Naive B cell (primary cell): Measurements from ENCODE around the gene TNIK. TPM values are rescaled to one million over a fixed set of nuclear protein-coding genes. Genes with fewer than 3 reads are reported as not detected.

Experiments used
- ATAC-seq, 2 donors: fragments of 150-1000 bp; cut with Tn5 transposase; 2 replicates each; pipeline ENCODE4 v1.10.0; 2021; ENCODE audit warnings: low read depth in 2 of 2, mild to moderate bottlenecking in 2 of 2, moderate library complexity in 2 of 2
- DNase-seq: peaks from one replicate; pipeline ENCODE4 v3.0.0; 2022
- H3K27ac Mint-ChIP-seq, 6 donors: one replicate each; pipeline ENCODE4 v1.8.0; 2020 to 2022; ENCODE audit warnings: mild to moderate bottlenecking in 6 of 6, mixed read lengths in 6 of 6, moderate library complexity in 5 of 6, inconsistent platforms in 2 of 6
- H3K27me3 Mint-ChIP-seq, 3 donors: one replicate each; pipeline ENCODE4 v1.8.0; 2021 to 2022; ENCODE audit warnings: mixed read lengths in 3 of 3, mild to moderate bottlenecking in 1 of 3
- H3K36me3 Mint-ChIP-seq, 2 donors: one replicate each; pipeline ENCODE4 v1.8.0; 2020 to 2022; ENCODE audit warnings: mixed read lengths in 2 of 2, inconsistent platforms in 1 of 2, mild to moderate bottlenecking in 1 of 2
- H3K4me1 Mint-ChIP-seq, 3 donors: one replicate each; pipeline ENCODE4 v1.8.0; 2020 to 2022; ENCODE audit warnings: mixed read lengths in 3 of 3, inconsistent platforms in 1 of 3, mild to moderate bottlenecking in 1 of 3, moderate library complexity in 1 of 3
- H3K4me3 Mint-ChIP-seq, 8 donors: one replicate each; pipeline ENCODE4 v1.8.0; 2020 to 2022; ENCODE audit warnings: mild to moderate bottlenecking in 8 of 8, mixed read lengths in 8 of 8, moderate library complexity in 8 of 8, inconsistent platforms in 2 of 8
- H3K9me3 Mint-ChIP-seq, 7 donors: one replicate each; pipeline ENCODE4 v1.8.0; 2020 to 2022; ENCODE audit warnings: mixed read lengths in 7 of 7, mild to moderate bottlenecking in 5 of 7, inconsistent platforms in 2 of 7, moderate library complexity in 1 of 7
- polyA plus RNA-seq, 6 donors: library from polyadenylated mRNA; unstranded; fragments of 300-500 nt; fragmentation: Illumina TruSeq; gene quantifications; one replicate each; pipeline ENCODE4 v1.2.3, GENCODE V29; 2021; ENCODE audit warnings: low read depth in 6 of 6

TNIK gene
- polyA plus RNA-seq, 6 donors from 2014 or later: 0.58 to 1.8 (median 1.1) TPM; not detected in 1

- Mint-ChIP-seq H3K36me3 (no peaks in the 10 kb centered on the region), H3K4me1 (peaks cover 0 to 5% (median 0%) of the 10 kb centered on the region in 3 donors), H3K27me3 (no peaks in the 10 kb centered on the region), H3K27ac (no peak overlapping the region), H3K9me3 (peaks cover 0 to 2% (median 0%) of the 10 kb centered on the region in 7 donors), H3K4me3 (no peak overlapping the region)
- ATAC-seq (no peak), DNase-seq (no peak)
Measured at GRCh38 chr3:171262431-171262830, 197.8 kb downstream of the TNIK start.

DNA sequence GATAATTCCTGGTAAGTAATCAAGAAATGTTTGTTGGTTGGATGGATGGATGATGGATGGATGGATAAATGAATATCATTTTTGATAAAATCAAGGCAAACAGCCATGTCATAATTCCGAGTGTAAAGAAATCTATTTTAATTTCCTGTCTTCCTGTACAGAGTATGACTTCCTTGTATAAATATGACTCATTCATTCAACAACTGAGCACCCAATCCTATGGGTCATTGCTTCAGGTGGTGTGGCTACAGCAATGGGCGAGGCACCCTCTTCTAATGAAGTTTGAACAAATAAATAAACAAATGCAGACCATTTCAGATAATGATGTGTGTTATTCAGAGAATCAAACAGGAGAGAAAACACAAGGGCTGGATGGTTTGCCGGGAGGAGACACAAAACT lies 198.7 kb downstream of the TNIK start:
- H3K4me1 Mint-ChIP-seq: peaks cover 0 to 5% (median 0%) of the 10 kb centered on the region in 3 donors
- H3K36me3 Mint-ChIP-seq: no peaks in the 10 kb centered on the region
- no peak overlapping the region for H3K4me3 Mint-ChIP-seq
- DNase-seq (no peak), ATAC-seq (no peak)
- H3K27ac Mint-ChIP-seq: no peak overlapping the region
- H3K27me3 Mint-ChIP-seq: no peaks in the 10 kb centered on the region
- H3K9me3 Mint-ChIP-seq: peaks cover 0 to 2% (median 0%) of the 10 kb centered on the region in 7 donors

- peaks cover 0 to 5% (median 0%) of the 10 kb centered on the region in 3 donors for H3K4me1 Mint-ChIP-seq
- H3K9me3 Mint-ChIP-seq: peaks cover 0 to 4% (median 0%) of the 10 kb centered on the region in 7 donors
- no peaks in the 10 kb centered on the region for H3K36me3 Mint-ChIP-seq
- H3K4me3 Mint-ChIP-seq: no peak overlapping the region
- H3K27ac Mint-ChIP-seq: no peak overlapping the region
- DNase-seq (no peak), ATAC-seq (no peak)
- H3K27me3 Mint-ChIP-seq: no peaks in the 10 kb centered on the region
Measured at GRCh38 chr3:171260899-171261298, 199.3 kb downstream of the TNIK start.

- H3K27ac Mint-ChIP-seq: no peak overlapping the region
- ATAC-seq: no peak
Measured at GRCh38 chr3:171260466-171260865, 199.7 kb downstream of the TNIK start.

DNA sequence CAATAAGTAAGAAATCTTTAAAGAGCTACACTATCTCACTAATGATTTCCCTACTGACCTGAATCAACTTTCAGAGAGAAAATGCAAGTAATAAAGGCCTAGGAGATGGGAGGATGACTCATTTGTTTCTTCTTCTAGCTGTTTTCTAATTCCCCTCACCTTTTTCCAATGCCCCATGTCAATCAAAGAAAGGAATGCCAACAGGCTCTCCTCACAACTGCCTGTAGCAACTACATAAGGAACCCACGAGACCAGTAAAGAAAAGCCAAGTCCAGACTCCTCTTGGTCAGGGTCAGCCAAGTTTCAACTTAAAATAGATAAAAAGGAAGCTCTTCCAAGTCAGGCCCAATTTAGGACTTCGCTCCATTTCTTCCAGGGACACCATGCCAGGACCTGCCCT lies 201.9 kb downstream of the TNIK start:
- no peak for ATAC-seq
- Mint-ChIP-seq H3K27me3 (no peaks in the 10 kb centered on the region), H3K4me1 (peaks cover 5 to 17% (median 16%) of the 10 kb centered on the region in 3 donors), H3K27ac (peak overlapping the region in 1 of 6 donors; percentile 70), H3K36me3 (no peaks in the 10 kb centered on the region), H3K9me3 (peaks cover 0 to 4% (median 0%) of the 10 kb centered on the region in 7 donors), H3K4me3 (no peak overlapping the region)
- no peak for DNase-seq

More at GRCh38 chr3:171260466-171260865, 199.7 kb downstream of the TNIK start:
- H3K27me3 Mint-ChIP-seq: no peaks in the 10 kb centered on the region
- H3K4me3 Mint-ChIP-seq: no peak overlapping the region
- peaks cover 0 to 4% (median 0%) of the 10 kb centered on the region in 7 donors for H3K9me3 Mint-ChIP-seq
- H3K4me1 Mint-ChIP-seq: peaks cover 3 to 5% (median 4%) of the 10 kb centered on the region in 3 donors
- no peak for DNase-seq
- H3K36me3 Mint-ChIP-seq: no peaks in the 10 kb centered on the region

DNA sequence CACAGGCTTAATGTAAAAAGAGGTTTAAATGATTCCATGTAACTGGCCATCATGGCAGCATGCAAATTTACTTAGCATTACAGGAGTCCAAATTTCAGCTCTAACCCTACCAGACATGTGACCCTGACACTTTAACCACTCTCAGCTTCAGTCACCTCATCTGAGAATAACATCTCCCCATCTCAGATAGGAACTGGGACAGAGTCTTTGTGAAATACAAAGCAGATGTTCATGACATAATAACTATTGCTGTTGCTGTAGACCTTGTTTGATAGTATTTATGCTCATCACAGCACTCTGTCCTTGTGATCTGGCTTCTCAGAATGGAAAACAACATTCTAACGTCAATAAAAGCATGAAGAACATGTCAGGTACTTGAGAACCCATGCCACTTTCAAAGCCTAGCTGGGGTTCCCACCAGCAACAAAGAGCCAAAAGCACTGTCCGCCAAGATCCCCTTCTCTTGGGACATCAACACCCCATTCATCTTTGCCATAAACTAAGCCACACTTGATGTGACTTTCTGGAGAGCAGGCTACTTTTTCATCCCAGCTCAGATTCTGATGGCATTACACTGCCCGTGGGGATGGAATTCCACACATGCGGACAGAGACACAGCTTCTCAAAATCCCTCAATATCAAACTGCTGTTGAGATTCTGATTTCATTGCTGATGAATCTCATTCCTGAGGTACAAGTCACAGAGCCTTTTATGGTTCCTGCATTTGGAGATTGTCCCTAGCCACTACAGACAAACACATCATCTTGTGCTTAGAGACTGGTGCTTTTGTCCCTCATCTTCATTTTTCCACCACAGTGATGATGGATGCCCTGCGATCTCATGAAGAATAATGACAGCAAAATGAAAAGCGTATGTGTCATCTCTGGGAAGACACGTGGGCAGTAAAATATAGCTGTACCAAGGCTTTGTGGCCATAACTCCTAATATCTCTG lies 202.7 kb downstream of the TNIK start:
- no peak overlapping the region for H3K4me3 Mint-ChIP-seq
- peaks cover 5 to 17% (median 16%) of the 10 kb centered on the region in 3 donors for H3K4me1 Mint-ChIP-seq
- H3K36me3 Mint-ChIP-seq: no peaks in the 10 kb centered on the region
- H3K9me3 Mint-ChIP-seq: peaks cover 0 to 4% (median 0%) of the 10 kb centered on the region in 7 donors
- H3K27ac Mint-ChIP-seq: no peak overlapping the region
- DNase-seq: no peak
- no peaks in the 10 kb centered on the region for H3K27me3 Mint-ChIP-seq
- no peak for ATAC-seq

GRCh38 chr3:171256445-171257250 lies 203.6 kb downstream of the TNIK start:
- Mint-ChIP-seq H3K36me3 (no peaks in the 10 kb centered on the region), H3K4me3 (no peak overlapping the region), H3K9me3 (peaks cover 0 to 4% (median 0%) of the 10 kb centered on the region in 7 donors), H3K27ac (peak overlapping the region in 2 of 6 donors; percentile 55 to 80), H3K27me3 (no peaks in the 10 kb centered on the region), H3K4me1 (peaks cover 5 to 17% (median 16%) of the 10 kb centered on the region in 3 donors)
- ATAC-seq (no peak), DNase-seq (no peak)

GRCh38 chr3:171255236-171255806 lies 204.9 kb downstream of the TNIK start:
- H3K4me3 Mint-ChIP-seq: peak overlapping the region in 2 of 8 donors; percentile 22 to 38
- DNase-seq: no peak
- ATAC-seq: peak in 1 of 2 donors; percentile 20
- H3K27ac Mint-ChIP-seq: peak overlapping the region; percentile 21 to 84 (median 64)
- H3K36me3 Mint-ChIP-seq: no peaks in the 10 kb centered on the region
- H3K27me3 Mint-ChIP-seq: no peaks in the 10 kb centered on the region
- peaks cover 0 to 4% (median 0%) of the 10 kb centered on the region in 7 donors for H3K9me3 Mint-ChIP-seq
- H3K4me1 Mint-ChIP-seq: peaks cover 0 to 17% (median 16%) of the 10 kb centered on the region in 3 donors

DNA sequence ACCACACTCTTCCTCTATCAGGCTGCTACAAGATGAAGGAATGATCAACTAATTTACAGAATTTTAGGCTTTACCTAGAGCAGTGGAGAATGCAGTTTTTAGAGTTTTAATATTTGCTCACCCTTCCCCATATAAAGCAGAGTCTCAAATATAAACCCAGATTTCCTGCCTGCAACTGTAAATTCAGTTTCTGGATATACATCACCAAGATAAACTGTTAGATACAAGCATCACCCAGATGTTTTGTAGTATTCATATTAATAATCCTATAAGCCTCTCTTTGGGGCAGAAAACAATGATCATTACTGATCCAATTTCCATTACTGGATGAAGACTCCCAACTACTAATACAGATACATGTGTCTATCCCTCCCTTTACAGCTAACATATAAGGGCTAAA lies 205.9 kb downstream of the TNIK start:
- Mint-ChIP-seq H3K4me1 (peaks cover 0 to 17% (median 16%) of the 10 kb centered on the region in 3 donors), H3K27me3 (no peaks in the 10 kb centered on the region), H3K27ac (peak overlapping the region in 2 of 6 donors; percentile 50 to 64), H3K9me3 (peaks cover 0 to 4% (median 0%) of the 10 kb centered on the region in 7 donors), H3K4me3 (no peak overlapping the region), H3K36me3 (no peaks in the 10 kb centered on the region)
- ATAC-seq: no peak
- no peak for DNase-seq

DNA sequence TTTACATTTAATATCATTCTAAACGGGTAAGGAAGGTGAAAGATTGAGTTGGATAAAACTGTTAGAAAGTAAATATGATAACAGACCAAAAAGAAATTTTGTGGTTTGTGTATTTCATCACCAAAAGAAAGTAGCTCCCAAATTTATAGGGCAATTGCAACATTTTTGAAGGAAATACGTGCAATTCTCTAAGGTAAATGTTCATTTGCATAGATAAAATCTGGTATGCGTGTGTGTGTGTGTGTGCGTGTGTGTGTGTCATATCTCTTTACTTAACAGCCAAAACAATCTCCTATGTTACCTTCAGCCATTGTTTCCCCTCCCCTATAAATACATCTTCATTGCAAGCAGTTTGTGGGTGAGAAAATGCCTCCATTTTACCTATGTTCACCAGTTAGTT lies 208.4 kb downstream of the TNIK start:
- peaks cover 0 to 17% (median 16%) of the 10 kb centered on the region in 3 donors for H3K4me1 Mint-ChIP-seq
- H3K27ac Mint-ChIP-seq: no peak overlapping the region
- H3K4me3 Mint-ChIP-seq: no peak overlapping the region
- no peaks in the 10 kb centered on the region for H3K36me3 Mint-ChIP-seq
- H3K27me3 Mint-ChIP-seq: no peaks in the 10 kb centered on the region
- ATAC-seq: no peak
- peaks cover 0 to 4% (median 0%) of the 10 kb centered on the region in 7 donors for H3K9me3 Mint-ChIP-seq
- no peak for DNase-seq

DNA sequence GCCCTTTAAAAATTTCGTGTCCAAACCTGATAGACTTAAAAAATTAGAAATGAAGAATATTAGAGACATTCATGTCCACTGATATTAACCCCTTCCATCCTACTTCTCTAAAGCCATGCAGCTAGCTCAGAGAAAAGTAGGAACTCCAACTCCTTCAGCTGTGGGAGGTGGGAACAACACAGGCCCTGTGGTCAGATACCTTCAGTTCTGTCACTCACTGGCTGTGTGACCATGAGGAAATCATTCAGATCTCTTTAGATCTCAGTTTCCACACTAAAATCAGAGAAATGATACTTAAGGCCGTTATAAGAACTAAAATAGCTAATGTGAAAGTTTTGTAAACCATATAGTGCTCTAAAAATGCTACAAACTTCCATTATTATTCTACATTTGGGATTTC lies 209.8 kb downstream of the TNIK start:
- H3K4me1 Mint-ChIP-seq: peaks cover 0 to 14% (median 12%) of the 10 kb centered on the region in 3 donors
- no peak overlapping the region for H3K4me3 Mint-ChIP-seq
- H3K27ac Mint-ChIP-seq: no peak overlapping the region
- H3K9me3 Mint-ChIP-seq: no peaks in the 10 kb centered on the region
- no peaks in the 10 kb centered on the region for H3K36me3 Mint-ChIP-seq
- no peaks in the 10 kb centered on the region for H3K27me3 Mint-ChIP-seq
- DNase-seq: no peak
- no peak for ATAC-seq

DNA sequence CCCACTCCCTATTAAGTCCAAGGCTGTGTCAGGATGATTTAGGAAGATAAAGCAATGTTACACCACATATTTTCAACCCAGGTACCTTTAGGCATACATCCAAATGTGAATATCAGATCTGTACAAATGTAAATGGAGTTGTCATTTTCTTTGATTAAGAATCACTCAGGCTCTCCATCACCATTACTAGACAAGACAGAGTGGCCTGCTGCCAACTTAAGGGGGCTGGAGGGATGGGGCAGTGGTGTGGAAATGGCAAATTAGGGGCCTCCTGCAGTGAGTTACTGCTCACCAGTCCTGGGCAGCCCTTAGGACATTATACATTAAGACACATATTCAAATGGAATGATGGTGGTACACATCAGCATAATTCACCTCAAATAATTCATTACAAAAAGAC lies 211.0 kb downstream of the TNIK start:
- peaks cover 0 to 3% (median 2%) of the 10 kb centered on the region in 3 donors for H3K4me1 Mint-ChIP-seq
- ATAC-seq (no peak), DNase-seq (no peak)
- H3K36me3 Mint-ChIP-seq: no peaks in the 10 kb centered on the region
- H3K4me3 Mint-ChIP-seq: no peak overlapping the region
- no peaks in the 10 kb centered on the region for H3K27me3 Mint-ChIP-seq
- no peaks in the 10 kb centered on the region for H3K9me3 Mint-ChIP-seq
- peak overlapping the region in 1 of 6 donors; percentile 58 for H3K27ac Mint-ChIP-seq
